Fibroblast of skin of left quadriceps (primary cell): ENCODE data around the gene SCNN1B.
A peak's percentile ranks its signal among the peaks of the same experiment; 100 is the strongest.
"Not testable (repeated sequence)": the region's sequence is repeated elsewhere in the genome, so short reads cannot be mapped to it uniquely, and the experiment has no call there.

Source experiments
- DNase-seq, 2 experiments: peaks; one replicate each; pipeline ENCODE4 v3.0.0-alpha.2; 2013; ENCODE audit warnings: low read depth in 2 of 2

Gene SCNN1B, protein sequence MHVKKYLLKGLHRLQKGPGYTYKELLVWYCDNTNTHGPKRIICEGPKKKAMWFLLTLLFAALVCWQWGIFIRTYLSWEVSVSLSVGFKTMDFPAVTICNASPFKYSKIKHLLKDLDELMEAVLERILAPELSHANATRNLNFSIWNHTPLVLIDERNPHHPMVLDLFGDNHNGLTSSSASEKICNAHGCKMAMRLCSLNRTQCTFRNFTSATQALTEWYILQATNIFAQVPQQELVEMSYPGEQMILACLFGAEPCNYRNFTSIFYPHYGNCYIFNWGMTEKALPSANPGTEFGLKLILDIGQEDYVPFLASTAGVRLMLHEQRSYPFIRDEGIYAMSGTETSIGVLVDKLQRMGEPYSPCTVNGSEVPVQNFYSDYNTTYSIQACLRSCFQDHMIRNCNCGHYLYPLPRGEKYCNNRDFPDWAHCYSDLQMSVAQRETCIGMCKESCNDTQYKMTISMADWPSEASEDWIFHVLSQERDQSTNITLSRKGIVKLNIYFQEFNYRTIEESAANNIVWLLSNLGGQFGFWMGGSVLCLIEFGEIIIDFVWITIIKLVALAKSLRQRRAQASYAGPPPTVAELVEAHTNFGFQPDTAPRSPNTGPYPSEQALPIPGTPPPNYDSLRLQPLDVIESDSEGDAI

DNA sequence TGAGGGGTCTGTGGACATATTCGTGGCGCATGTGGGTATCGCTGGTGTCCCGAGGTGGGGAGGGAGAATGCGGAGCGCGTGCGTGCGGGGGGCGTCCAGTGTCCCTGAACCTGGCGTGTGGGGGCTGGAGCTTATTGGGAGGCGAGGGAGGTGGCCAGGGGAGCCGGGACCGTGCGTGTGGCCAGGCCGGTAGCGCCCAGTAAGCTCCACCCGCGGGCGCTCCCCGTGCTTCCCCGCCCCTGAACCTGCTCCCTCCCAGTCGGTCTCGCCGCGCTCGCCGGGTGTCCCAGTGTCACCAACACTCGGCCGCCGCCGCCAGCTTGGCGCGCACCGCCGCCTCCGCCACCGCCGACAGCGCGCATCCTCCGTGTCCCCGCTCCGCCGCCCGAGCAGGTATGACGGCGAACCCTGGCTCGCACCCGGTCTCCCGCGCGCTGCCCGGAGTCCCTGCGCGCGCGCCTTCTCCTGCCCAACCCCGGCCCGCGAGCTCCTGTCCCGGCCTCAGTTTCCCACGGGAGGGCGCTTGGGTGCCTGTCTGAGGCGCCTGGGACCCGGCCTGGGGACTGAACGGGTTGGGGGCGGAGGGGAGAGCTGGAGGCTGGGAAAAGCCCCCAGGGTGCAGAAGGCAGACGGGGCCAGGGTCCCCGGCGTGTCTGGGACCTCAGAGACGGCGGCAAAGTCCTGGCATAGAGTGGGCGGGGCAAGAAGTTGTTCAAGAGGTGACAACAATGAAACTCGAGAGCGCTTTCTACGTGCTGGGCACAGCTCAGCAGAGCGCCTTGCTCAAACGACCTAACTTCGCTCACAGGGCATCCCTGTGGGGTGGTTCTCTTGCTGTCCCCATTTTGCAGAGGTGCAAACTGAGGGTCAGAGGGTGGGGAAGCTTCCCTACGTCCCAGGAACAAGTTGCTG lies at the start of gene SCNN1B:
Gene SCNN1B, plus strand, starts transcription at position 258 of the 912 bp plus-strand sequence. CDS start 46,298 bp downstream, outside the sequence.
- no peak for DNase-seq

DNA sequence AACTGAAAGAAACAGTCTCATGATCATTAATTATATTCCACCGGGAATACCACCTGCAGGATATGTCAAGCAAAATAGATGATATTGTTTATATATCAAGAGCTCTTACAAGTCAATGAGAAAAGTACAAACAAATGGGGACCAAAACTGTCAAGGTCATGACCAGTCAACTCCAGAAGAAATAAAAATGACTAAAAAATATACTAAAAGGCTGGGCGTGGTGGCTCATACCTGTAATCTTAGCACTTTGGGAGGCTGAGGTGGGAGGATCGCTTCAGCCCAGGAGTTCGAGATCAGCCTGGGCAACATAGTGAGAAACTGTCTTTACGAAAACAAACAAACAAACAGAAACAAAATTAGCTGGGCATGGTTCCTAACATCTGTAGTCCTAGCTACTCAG lies 49.8 kb upstream of the SCNN1B start:
- no peak for DNase-seq

DNA sequence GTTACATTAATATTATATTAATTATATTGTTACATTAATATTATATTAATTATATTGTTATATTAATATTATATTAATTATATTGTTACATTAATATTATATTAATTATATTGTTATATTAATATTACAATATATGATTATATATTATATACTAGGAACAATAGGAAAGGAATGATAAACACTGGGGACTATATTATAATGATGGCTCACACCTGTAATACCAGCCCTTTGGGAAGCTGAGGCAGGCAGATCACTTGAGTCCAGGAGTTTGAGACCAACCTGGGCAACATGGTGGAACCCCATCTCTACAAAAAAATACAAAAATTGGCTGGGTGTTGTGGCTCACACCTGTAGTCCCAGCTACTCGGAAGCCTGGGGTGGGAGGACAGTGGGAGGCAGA lies 48.5 kb upstream of the SCNN1B start:
- not testable (repeated sequence) for DNase-seq

DNA sequence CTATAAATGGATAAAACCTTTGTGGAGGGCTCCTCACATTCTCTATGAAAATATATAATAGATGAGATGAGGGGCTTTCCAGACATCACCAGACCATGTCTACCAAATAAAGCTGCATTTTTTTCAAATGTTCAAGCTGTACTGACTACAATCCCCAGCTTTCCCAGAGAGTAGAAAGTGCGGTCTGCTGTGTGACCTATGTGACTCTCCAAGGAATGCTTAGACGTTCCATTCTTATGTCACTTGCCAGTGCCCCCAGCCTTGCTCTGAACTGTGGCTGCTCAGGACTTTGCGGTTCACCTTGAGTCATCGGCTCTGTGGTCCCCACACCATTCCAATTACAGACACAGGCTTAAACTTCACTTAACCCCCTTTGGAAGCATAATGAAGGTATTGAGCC lies 47.8 kb upstream of the SCNN1B start:
- peak in 1 of 2 experiments; percentile 2 for DNase-seq

- DNase-seq, result no peak
Measured at GRCh38 chr16:23255000-23255399, 47.1 kb upstream of the SCNN1B start.

GRCh38 chr16:23256440-23256839 lies 45.7 kb upstream of the SCNN1B start:
- no peak for DNase-seq

GRCh38 chr16:23257682-23258081 lies 44.4 kb upstream of the SCNN1B start:
- DNase-seq, result no peak

GRCh38 chr16:23258919-23259237 lies 43.2 kb upstream of the SCNN1B start:
- DNase-seq, result no peak

- no peak for DNase-seq
Measured at GRCh38 chr16:23267647-23268046, 34.5 kb upstream of the SCNN1B start.

GRCh38 chr16:23268561-23268960 lies 33.5 kb upstream of the SCNN1B start:
- no peak for DNase-seq

GRCh38 chr16:23269248-23269953 lies 32.7 kb upstream of the SCNN1B start:
- no peak for DNase-seq

DNA sequence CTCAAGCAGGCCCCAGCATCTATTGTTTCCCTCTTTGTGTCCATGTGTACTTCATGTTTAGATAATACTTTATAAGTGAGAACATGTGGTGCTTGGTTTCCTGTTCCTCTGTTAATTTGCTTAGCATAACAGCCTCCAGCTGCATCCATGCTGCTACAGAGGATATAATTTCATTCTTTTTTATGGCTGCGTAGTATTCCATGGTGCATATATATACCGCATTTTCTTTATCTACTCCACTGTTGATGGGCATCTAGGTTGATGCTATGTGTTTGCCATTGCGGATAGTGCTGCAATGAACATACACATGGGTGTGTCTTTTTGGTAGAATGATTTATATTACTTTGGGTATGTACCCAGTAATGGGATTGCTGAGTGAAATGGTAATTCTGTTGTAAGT lies 31.4 kb upstream of the SCNN1B start:
- no peak for DNase-seq

DNA sequence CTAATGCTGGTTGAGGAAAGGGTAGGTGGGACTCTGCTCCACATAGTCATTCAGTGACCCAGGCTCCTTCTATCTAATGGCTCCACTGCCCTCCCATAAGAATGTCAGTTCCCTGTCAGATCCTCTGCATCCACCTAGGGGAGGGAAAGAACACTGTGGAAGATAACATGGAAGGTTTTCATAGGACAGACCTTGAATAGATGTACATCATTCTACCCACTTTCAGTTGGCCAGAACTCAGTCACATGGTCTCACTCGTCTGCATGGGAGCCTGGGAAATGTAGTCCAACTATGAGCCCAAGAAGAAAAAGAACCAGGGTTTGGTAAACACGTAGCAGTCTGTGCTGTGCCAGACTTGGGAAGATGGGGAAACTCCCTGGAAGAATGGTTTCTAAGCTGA lies 27.1 kb upstream of the SCNN1B start:
- no peak for DNase-seq

- no peak for DNase-seq
Measured at GRCh38 chr16:23276821-23277220, 25.3 kb upstream of the SCNN1B start.

GRCh38 chr16:23278031-23278430 lies 24.1 kb upstream of the SCNN1B start:
- no peak for DNase-seq

DNA sequence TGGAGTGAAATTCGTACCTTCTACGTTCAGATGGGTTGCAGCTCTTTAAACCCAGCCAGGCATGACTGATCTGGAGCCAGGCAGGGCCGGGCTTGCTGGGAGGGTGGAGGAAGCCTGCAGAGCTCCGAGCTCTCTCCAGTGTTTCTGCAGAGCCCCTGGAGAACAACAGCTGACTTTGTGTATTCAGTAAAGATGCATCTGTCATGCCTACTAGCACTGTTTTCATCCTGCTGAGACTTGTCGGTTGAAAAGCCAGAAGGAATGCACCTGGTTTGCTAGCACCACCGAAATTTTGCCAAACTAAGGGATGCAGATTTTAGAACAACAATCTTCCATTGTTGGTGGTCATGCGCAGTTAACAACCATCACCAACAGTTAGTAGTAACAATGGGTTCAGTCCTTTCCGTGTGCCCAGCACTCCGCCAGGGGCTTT lies 22.4 kb upstream of the SCNN1B start:
- DNase-seq, result no peak

- DNase-seq, result no peak
Measured at GRCh38 chr16:23280483-23280967, 21.6 kb upstream of the SCNN1B start.

GRCh38 chr16:23282568-23282967 lies 19.5 kb upstream of the SCNN1B start:
- DNase-seq, result no peak

GRCh38 chr16:23283571-23283970 lies 18.5 kb upstream of the SCNN1B start:
- no peak for DNase-seq

DNA sequence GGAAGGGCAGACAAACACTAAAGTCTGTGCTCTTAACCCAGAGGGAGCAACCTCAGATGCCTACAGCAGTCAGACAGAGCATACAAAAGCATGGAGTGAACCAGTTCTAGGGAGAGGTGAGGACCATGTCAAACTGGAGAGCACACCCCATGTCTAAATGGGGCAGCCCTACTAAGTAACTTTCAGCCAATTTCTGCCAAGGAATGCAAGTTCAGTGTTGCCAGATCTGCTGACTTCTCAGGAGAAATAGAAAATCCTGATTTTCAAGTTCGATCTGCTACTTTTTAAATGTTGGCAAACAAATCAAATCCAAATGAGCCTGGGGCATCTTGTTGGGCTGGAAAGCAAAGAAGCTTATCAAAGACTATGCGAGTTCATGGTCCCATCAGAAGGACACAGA lies 17.5 kb upstream of the SCNN1B start:
- no peak for DNase-seq

DNA sequence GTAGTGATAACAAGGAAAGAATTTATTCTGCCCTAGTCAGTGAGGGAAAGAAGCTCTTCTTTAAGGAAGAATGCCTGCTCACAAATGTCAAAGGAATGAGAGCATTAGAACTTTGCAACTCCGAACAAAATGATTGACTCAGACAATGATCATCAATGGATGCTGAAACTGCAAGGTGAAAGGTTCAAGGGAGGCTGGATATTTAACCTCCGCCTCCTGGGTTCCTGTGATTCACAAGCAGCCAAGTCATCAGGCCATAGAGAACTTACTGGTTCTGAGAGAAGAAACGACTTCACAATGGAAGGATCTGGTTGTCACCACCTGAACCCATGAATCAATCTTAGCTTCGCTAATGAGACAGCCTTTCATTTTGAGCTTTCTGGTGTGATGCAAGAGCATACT lies 16.0 kb upstream of the SCNN1B start:
- DNase-seq, result no peak

GRCh38 chr16:23288209-23288608 lies 13.9 kb upstream of the SCNN1B start:
- no peak for DNase-seq
